ENCODE results near the gene ZNF234.

GRCh38 chr19:44190020-44190419, 48.7 kb downstream of the ZNF234 start:
- TF ChIP-seq FOSL1 (IDR thresholded peaks at IDR 0.05; ENCODE audit: low read depth): no peak
- no peak for TF ChIP-seq POLR2A (IDR thresholded peaks at IDR 0.05; ENCODE audit: borderline replicate concordance, extremely low read depth, insufficient read depth, insufficient read length)
- no peak for TF ChIP-seq CTCF (IDR thresholded peaks at IDR 0.05 in 2 of 3, conservative IDR thresholded peaks at IDR 0.05 in 1 of 3; ENCODE audit: borderline replicate concordance in 1 of 3, insufficient read depth in 1 of 3, low read depth in 2 of 3, low read length in 2 of 3)
- no peak for TF ChIP-seq EZH2phosphoT487 (IDR thresholded peaks at IDR 0.05; ENCODE audit: borderline replicate concordance)
- no peak for TF ChIP-seq RAD21 (IDR thresholded peaks at IDR 0.05; ENCODE audit: low read depth)
- no peak for TF ChIP-seq POLR2AphosphoS5 (IDR thresholded peaks at IDR 0.05; ENCODE audit: low read depth, low read length)
- no peak for TF ChIP-seq JUND (IDR thresholded peaks at IDR 0.05)
- TF ChIP-seq ZFX (IDR thresholded peaks at IDR 0.05): no peak
- TF ChIP-seq ZBTB33 (IDR thresholded peaks at IDR 0.05; ENCODE audit: extremely low read depth, insufficient replicate concordance, low read length): no peak
- TF ChIP-seq ZNF274 (IDR thresholded peaks at IDR 0.05; ENCODE audit: low read depth, low read length): no peak
- TF ChIP-seq REST (IDR thresholded peaks at IDR 0.05; ENCODE audit: low read depth): no peak
- no peak for TF ChIP-seq YY1 (IDR thresholded peaks at IDR 0.05; ENCODE audit: extremely low read depth, insufficient replicate concordance, low read depth, low read length)
- no peak for TF ChIP-seq SRF (IDR thresholded peaks at IDR 0.05; ENCODE audit: low read depth)
- no peak for TF ChIP-seq EZH2 (IDR thresholded peaks at IDR 0.05)

All from HCT116 (cell line).